GM10847 (cell line): ENCODE results near the gene SNAPC3.

Experiments
- POLR2A ChIP-seq: IDR thresholded peaks from 2 replicates; pipeline ENCODE4 v1.6.1; 2011; ENCODE audit not compliant: insufficient read length; ENCODE audit errors: extremely low read depth

The SNAPC3 gene

GRCh38 chr9:15422372-15423230 lies at the start of gene SNAPC3:
Gene SNAPC3 (plus strand): TSS chr9:15422876. CDS start chr9:15422880, 4 bp downstream.
- TF ChIP-seq POLR2A = peak; percentile 79

DNA sequence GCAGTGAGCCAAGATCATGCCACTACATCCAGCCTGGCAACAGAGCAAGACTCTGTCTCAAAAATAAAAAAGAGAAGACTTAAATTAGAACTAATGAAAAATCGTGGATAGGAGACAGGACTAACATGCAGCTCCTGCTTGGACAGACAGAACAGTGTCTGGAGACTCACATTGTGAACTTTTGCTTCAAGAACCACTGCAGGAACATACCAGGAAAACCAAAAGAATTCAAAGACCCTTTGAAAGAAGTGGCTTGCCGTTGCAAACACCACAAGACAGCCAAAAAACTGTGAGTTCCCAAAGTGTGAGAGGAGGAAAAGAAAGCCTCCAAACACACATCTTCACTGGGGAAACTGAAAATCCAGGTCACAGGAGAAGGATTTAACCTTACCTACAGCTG lies 48.8 kb upstream of the SNAPC3 start:
- no peak for TF ChIP-seq POLR2A

GRCh38 chr9:15374310-15374709 lies 48.4 kb upstream of the SNAPC3 start:
- TF ChIP-seq POLR2A = no peak

DNA sequence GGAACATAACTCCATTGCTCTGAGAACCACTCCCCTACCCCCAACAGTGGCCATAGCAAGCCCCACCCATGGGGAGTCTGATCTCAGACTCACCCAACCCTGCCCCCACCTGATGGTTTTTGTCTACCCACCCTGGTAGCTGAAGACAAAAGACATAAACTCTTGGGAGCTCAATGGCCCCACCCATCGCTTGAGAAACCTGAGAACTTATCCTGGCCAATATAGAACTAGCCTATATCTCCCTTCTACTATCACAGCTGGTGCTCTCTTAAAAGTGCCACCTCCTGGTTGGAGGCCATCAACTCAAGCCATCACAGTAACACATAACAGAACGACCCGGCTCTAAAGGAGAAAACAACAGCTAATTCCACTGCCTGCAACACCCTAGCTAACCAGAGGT lies 47.9 kb upstream of the SNAPC3 start:
- no peak for TF ChIP-seq POLR2A

DNA sequence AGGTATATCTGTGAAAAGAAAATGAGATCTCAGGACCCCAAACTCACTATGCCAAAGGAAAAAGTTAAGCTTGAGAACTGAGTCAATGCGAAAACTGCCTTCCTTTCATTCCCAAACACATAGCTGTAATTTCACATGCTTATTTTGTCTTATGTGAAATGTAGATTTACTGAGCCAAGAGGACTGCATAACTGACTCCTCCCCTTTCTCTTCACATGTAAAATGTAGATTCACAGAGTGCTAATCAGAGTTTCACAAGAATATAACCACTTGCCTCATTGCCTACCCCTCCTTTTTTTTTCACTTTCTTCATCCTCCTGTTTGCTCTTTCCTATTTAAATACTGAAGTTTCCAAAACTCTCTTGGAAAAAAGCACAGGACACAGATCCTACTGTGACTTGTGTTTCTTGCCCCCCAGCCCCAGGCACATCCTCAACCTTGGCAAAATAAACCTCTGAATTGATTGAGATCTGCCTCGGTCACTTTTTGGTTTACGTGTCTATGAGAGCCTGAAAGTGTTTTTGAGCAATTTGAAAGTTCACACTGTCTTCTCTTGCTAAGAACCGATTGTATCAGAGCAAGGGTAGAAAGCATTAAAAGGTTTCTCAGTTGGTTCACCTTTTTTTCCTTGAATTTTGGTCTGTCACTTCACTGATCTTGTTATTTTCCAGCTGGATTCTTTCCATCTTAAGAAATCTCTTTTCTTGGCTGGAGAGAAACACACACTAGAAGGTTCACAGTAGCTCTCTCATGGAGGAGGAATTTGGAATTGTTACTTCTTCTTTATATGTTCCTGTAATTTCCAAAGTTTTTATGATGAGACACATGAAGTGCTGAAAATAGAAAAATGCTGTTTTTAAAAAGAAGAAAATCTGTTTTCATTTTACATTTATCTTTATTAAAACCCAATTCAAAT lies 44.8 kb upstream of the SNAPC3 start:
- TF ChIP-seq POLR2A = no peak

DNA sequence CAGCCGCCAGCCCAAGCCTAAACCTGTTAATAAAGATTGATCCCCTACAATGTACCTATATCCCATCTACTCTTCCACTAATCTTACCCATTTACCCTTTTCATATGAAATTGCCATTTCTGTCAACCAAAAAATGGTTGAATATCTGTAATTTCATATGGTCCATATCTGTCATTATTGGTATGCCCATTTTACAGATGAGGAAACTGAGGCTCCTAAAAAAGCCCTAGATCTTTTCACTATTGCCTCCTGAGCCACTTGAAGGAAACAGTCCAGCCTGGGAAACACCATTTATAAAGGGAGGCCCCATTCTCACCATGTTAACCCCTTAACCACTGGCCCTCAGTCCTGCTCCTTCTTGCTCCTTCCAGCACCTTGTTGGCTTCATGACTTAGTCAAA lies 41.2 kb upstream of the SNAPC3 start:
- TF ChIP-seq POLR2A = no peak

DNA sequence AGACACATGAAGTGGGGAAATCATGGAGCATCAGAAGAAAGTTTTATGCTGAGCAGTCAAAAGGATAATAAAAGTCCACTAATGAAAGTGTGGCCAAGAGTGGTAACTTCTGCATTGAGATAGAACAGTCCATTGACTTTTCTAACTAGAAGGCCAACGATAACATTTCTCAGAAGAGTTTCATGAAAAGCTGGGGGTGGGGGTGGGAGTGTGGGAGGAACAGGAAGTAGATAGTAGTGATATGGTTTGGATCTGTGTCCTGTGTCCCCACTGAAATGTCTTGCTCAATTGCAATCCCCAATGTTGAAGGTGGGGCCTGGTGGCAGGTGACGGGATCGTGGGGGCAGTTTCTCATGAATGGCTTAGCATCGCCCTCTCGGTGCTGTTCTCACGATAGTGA lies 36.2 kb upstream of the SNAPC3 start:
- TF ChIP-seq POLR2A = no peak

GRCh38 chr9:15389173-15389572 lies 33.5 kb upstream of the SNAPC3 start:
- no peak for TF ChIP-seq POLR2A

GRCh38 chr9:15389631-15390030 lies 33.0 kb upstream of the SNAPC3 start:
- TF ChIP-seq POLR2A = no peak

- TF ChIP-seq POLR2A = no peak
Observed at GRCh38 chr9:15390201-15390600, 32.5 kb upstream of the SNAPC3 start.

DNA sequence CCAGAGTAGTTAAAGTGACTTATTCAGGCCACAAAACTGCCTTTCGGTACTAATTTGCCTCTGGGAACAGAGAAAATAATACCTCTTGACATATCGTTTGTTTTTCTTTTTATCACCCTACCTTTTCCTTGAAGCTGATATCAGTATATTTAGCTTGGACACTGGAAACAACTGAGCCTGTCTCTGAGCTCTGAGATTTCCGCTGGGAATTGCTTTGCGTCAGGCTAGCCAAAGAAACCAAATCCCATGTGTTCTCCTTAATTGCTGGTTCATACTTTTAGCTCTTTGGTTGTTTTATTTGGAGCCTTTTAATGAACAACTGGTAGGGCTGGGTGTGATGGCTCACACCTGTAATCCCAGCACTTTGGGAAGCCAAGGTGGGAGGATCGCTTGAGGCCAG lies 30.3 kb upstream of the SNAPC3 start:
- no peak for TF ChIP-seq POLR2A

DNA sequence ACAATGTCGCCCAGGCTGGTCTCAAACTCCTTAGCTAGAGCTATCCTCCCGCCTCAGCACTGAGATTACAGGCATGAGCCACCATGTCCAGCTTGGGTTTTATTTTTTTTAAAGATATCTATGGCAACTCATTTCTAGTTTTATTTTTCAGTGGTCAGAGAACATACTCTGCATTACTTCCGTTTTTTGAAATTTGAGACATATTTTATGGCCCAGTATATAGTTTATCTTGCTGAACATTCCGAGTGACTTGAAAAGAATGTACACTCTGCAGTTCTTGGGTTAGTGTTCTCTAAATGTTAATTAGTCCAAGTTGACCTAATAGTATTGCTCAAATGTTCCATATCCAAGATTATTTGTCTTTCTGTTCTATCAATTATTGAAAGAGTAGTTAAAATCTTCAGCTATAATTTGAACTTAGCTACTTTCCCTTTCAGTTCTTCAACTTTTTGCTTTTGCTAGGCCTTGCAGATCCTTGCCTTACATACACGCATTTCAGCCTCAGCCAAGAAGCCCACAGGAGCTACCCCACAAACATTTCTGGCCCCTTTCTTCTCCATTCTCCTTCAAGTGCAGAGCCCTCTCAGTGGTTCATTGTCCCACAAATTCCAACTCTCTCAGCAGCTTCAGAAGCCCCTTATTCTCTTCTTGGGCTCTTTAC lies 22.3 kb upstream of the SNAPC3 start:
- no peak for TF ChIP-seq POLR2A

DNA sequence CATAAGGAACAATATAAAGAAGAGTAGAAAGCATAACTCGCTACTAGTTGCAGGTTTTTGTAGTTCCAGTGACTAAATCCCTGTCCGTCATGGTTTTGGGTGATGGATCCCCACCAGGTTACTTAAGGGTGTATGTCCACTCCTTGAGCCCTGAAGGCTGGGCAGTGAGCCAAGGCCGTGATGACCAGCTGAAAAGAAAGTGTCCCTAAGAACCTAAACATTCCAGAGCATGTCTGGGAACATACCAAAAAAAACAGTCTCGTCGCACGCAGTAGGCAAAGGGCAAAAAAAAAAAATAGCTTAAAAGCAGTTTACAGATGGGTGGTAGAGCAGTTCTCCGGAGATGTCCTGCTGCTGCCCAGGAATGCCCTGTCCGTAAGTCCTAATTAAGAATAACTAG lies 21.4 kb upstream of the SNAPC3 start:
- TF ChIP-seq POLR2A = no peak

- TF ChIP-seq POLR2A = no peak
Observed at GRCh38 chr9:15403155-15403554, 19.5 kb upstream of the SNAPC3 start.

GRCh38 chr9:15404171-15404570 lies 18.5 kb upstream of the SNAPC3 start:
- TF ChIP-seq POLR2A = no peak
